GM23338 (cell line): ENCODE measurements around the gene TMEM208. TPM values are rescaled to one million over a fixed set of nuclear protein-coding genes. Genes with fewer than 3 reads are reported as not detected.

ENCODE experiments used
- ATAC-seq: fragments of 200-7000 bp; cut with Tn5 transposase; 3 replicates; pipeline ENCODE4 v1.9.1; 2020
- DNase-seq: peaks from one replicate; pipeline ENCODE4 v3.0.0-alpha.2; 2015; ENCODE audit warnings: low spot score
- H2AFZ ChIP-seq: fragments of 200-600 bp; sonication (generic); 2 replicates; pipeline ENCODE4 v1.8.0; 2016; ENCODE audit warnings: antibody characterized with exemption, mild to moderate bottlenecking, moderate library complexity
- H3F3A ChIP-seq: fragments of 200-600 bp; sonication (generic); replicated peaks from 2 replicates; pipeline ENCODE4 v1.8.0; 2017; ENCODE audit warnings: antibody characterized with exemption, mixed run types, low read depth
- H3K27ac ChIP-seq: fragments of 200-600 bp; sonication (generic); 2 replicates; pipeline ENCODE4 v1.6.1; 2016; ENCODE audit warnings: low read depth
- H3K27me3 ChIP-seq: fragments of 200-600 bp; sonication (generic); 2 replicates; pipeline ENCODE4 v1.8.0; 2016; ENCODE audit warnings: mild to moderate bottlenecking, mixed run types, moderate library complexity; ENCODE audit not compliant: insufficient read depth
- H3K36me3 ChIP-seq: fragments of 200-600 bp; sonication (generic); 2 replicates; pipeline ENCODE4 v1.8.0; 2016; ENCODE audit warnings: mild to moderate bottlenecking; ENCODE audit not compliant: insufficient read depth
- H3K4me1 ChIP-seq: fragments of 200-600 bp; sonication (generic); 2 replicates; pipeline ENCODE4 v1.8.0; 2016; ENCODE audit warnings: mild to moderate bottlenecking, moderate library complexity; ENCODE audit not compliant: insufficient read depth
- H3K4me2 ChIP-seq: fragments of 200-600 bp; sonication (generic); 2 replicates; pipeline ENCODE4 v1.7.1; 2017; ENCODE audit warnings: mixed run types
- H3K4me3 ChIP-seq: fragments of 200-600 bp; sonication (generic); 2 replicates; pipeline ENCODE4 v1.6.1; 2016; ENCODE audit warnings: mixed run types
- H3K79me2 ChIP-seq: fragments of 200-600 bp; sonication (generic); replicated peaks from 2 replicates; pipeline ENCODE4 v1.8.0; 2017; ENCODE audit warnings: mild to moderate bottlenecking; ENCODE audit not compliant: insufficient read depth
- H3K9me2 ChIP-seq: fragments of 200-600 bp; sonication (generic); 2 replicates; pipeline ENCODE4 v1.8.0; 2017; ENCODE audit not compliant: insufficient read depth
- H4K20me1 ChIP-seq: fragments of 200-600 bp; sonication (generic); replicated peaks from 2 replicates; pipeline ENCODE4 v1.8.0; 2017; ENCODE audit warnings: mild to moderate bottlenecking; ENCODE audit not compliant: insufficient read depth
- H3K27ac Mint-ChIP-seq: 2 replicates; pipeline ENCODE4 v1.8.0; 2020; ENCODE audit warnings: inconsistent platforms, mild to moderate bottlenecking, moderate library complexity, mixed read lengths
- H3K27me3 Mint-ChIP-seq: 3 replicates; pipeline ENCODE4 v1.8.0; 2022; ENCODE audit warnings: low read depth, mild to moderate bottlenecking, moderate library complexity, mixed read lengths, inconsistent platforms; ENCODE audit not compliant: insufficient read depth, poor library complexity
- H3K36me3 Mint-ChIP-seq: 3 replicates; pipeline ENCODE4 v1.8.0; 2021; ENCODE audit warnings: low read depth, mild to moderate bottlenecking, inconsistent platforms, moderate library complexity, mixed read lengths
- H3K4me1 Mint-ChIP-seq: 3 replicates; pipeline ENCODE4 v1.8.0; 2020; ENCODE audit warnings: mild to moderate bottlenecking, inconsistent platforms, mixed read lengths
- H3K4me3 Mint-ChIP-seq: 3 replicates; pipeline ENCODE4 v1.8.0; 2021; ENCODE audit warnings: moderate library complexity, mild to moderate bottlenecking, inconsistent platforms, mixed read lengths
- H3K9me3 Mint-ChIP-seq: 3 replicates; pipeline ENCODE4 v1.8.0; 2020; ENCODE audit warnings: moderate library complexity, mild to moderate bottlenecking, inconsistent platforms, mixed read lengths
- CREB1 ChIP-seq: fragments of 250-450 bp; sonication (Bioruptor Pico); IDR thresholded peaks from 2 replicates; pipeline ENCODE4 v1.5.0; 2020; ENCODE audit warnings: low read depth, mild to moderate bottlenecking, moderate library complexity
- CTCF ChIP-seq, 2 experiments: fragments of 200-600 bp in 1 of 2; sonication (generic) in 1 of 2; conservative IDR thresholded peaks; 2 replicates each; pipeline versions ENCODE4 v1.5.1 to v1.6.1; 2016 to 2017; ENCODE audit warnings: antibody characterized with exemption in 2 of 2, low read depth in 2 of 2, mild to moderate bottlenecking in 2 of 2, moderate library complexity in 1 of 2
- ETS1 ChIP-seq: IDR thresholded peaks from 2 replicates; pipeline ENCODE4 v1.6.1; 2016; ENCODE audit warnings: antibody characterized with exemption
- EZH2 ChIP-seq: fragments of 200-600 bp; sonication (generic); IDR thresholded peaks from one replicate; pipeline ENCODE4 v1.8.0; 2017; ENCODE audit warnings: antibody characterized with exemption, mild to moderate bottlenecking, low read depth; ENCODE audit not compliant: unreplicated experiment
- EZH2phosphoT487 ChIP-seq: fragments of 200-600 bp; sonication (generic); IDR thresholded peaks from one replicate; pipeline ENCODE4 v1.8.1; 2018; ENCODE audit warnings: antibody characterized with exemption; ENCODE audit not compliant: unreplicated experiment
- JUNB ChIP-seq: IDR thresholded peaks from one replicate; pipeline ENCODE4 v1.6.1; 2016; ENCODE audit warnings: antibody characterized with exemption; ENCODE audit not compliant: unreplicated experiment
- NANOG ChIP-seq: IDR thresholded peaks from 2 replicates; pipeline ENCODE4 v1.6.1; 2016; ENCODE audit warnings: antibody characterized with exemption, borderline replicate concordance
- POLR2AphosphoS5 ChIP-seq: IDR thresholded peaks from 2 replicates; pipeline ENCODE4 v1.6.1; 2016; ENCODE audit warnings: antibody characterized with exemption, low read depth
- REST ChIP-seq: IDR thresholded peaks from one replicate; pipeline ENCODE4 v1.6.1; 2018; ENCODE audit warnings: antibody characterized with exemption; ENCODE audit not compliant: unreplicated experiment
- STAT1 ChIP-seq: IDR thresholded peaks from one replicate; pipeline ENCODE4 v1.6.1; 2016; ENCODE audit warnings: antibody characterized with exemption; ENCODE audit not compliant: unreplicated experiment
- ZNF114 ChIP-seq: fragments of 250-450 bp; sonication (Bioruptor Pico); IDR thresholded peaks from 2 replicates; pipeline ENCODE4 v1.5.0; 2020; ENCODE audit warnings: mild to moderate bottlenecking, moderate library complexity
- ZNF331 ChIP-seq: fragments of 250-450 bp; sonication (Bioruptor Pico); IDR thresholded peaks from 2 replicates; pipeline ENCODE4 v1.5.0; 2020; ENCODE audit warnings: low read depth, mild to moderate bottlenecking, moderate library complexity
- polyA plus RNA-seq: library from polyadenylated mRNA; unstranded; fragments of >200 nt; fragmentation: Nextera tagmentation; extraction: Ambion mirVana; gene quantifications from 2 replicates; pipeline ENCODE4 v1.2.1, GENCODE V29; 2016
- total RNA-seq: library from RNA; depleted of rRNA; stranded (reverse); fragments of >200 nt; shearing (Covaris generic); gene quantifications from 2 replicates; pipeline ENCODE4 v1.2.3, GENCODE V29; 2014

Gene TMEM208
- total and polyA plus RNA-seq, 2 experiments from 2014 or later: 23.2 to 82.3 TPM

GRCh38 chr16:67190448-67191399, 36.2 kb upstream of the TMEM208 start (continued):
- TF ChIP-seq REST (no peak), ETS1 (no peak), JUNB (no peak), CTCF (conservative IDR thresholded peaks at IDR 0.05; ENCODE audit: low read depth in 2 of 2) (no peak), STAT1 (no peak), EZH2phosphoT487 (no peak), POLR2AphosphoS5 (no peak), ZNF114 (CRISPR knock-in tag) (no peak), EZH2 (no peak), ZNF331 (CRISPR knock-in tag) (no peak)

- H3K27ac Mint-ChIP-seq: no peak overlapping the region
- Histone ChIP-seq H2AFZ (peak overlapping the region; percentile 96), H3F3A (0 out of 2 replicates have a peak, but pooled peaks cover 9% of the 10 kb centered on the region), H3K79me2 (peaks cover 21% of the 10 kb centered on the region), H3K4me2 (peak overlapping the region; percentile 62), H3K27me3 (peaks cover 3% of the 10 kb centered on the region; the same call in 1 of the 2 replicates), H3K27ac (no peak overlapping the region), H3K36me3 (peaks cover 16% of the 10 kb centered on the region; the same call in 1 of the 2 replicates), H3K4me1 (peaks cover 7% of the 10 kb centered on the region; the same call in 1 of the 2 replicates), H3K9me2 (no peaks in the 10 kb centered on the region), H4K20me1 (peaks cover 18% of the 10 kb centered on the region), H3K4me3 (peak overlapping the region; percentile 97)
- no peak for ATAC-seq
- peak overlapping the region; percentile 93 for H3K4me3 Mint-ChIP-seq
- peaks cover 33% of the 10 kb centered on the region for H3K36me3 Mint-ChIP-seq
- no peaks in the 10 kb centered on the region for H3K9me3 Mint-ChIP-seq
- H3K27me3 Mint-ChIP-seq: peaks cover 11% of the 10 kb centered on the region
- no peak for DNase-seq
- H3K4me1 Mint-ChIP-seq: peaks cover 24% of the 10 kb centered on the region
- TF ChIP-seq JUNB (no peak), ZNF114 (CRISPR knock-in tag) (no peak), EZH2 (no peak), NANOG (no peak), ETS1 (no peak), CREB1 (CRISPR knock-in tag) (no peak)
Measured at GRCh38 chr16:67191411-67191994, 35.4 kb upstream of the TMEM208 start.
